ENCODE measurements around the gene GNAQ. TPM values are rescaled to one million over a fixed set of nuclear protein-coding genes. Genes with fewer than 3 reads are reported as not detected.

The GNAQ gene
- total and polyA plus RNA-seq, 2 donors (not counting 1 experiment from before 2014, with no cell fraction given), result 30.4 to 74.3 TPM

GRCh38 chr9:77981332-77981731, 50.3 kb downstream of the GNAQ start:
- Histone ChIP-seq H3K36me3 (ENCODE audit: control insufficient read depth, insufficient read depth, low read length) (no peaks in the 10 kb centered on the region), H3K79me2 (ENCODE audit: control insufficient read depth, insufficient read depth, low read length) (peaks cover 8% of the 10 kb centered on the region), H3K27me3 (ENCODE audit: control insufficient read depth, insufficient read depth, low read length) (no peaks in the 10 kb centered on the region), H3K27ac (ENCODE audit: insufficient read depth, low read length) (no peak overlapping the region), H4K20me1 (ENCODE audit: control insufficient read depth, extremely low read depth, insufficient read depth, low read length) (no peaks in the 10 kb centered on the region), H2AFZ (ENCODE audit: low read length) (no peak overlapping the region), H3K4me3 (replicated peaks in 1 of 4; ENCODE audit: control extremely low read depth in 1 of 4, insufficient read depth in 1 of 4, low read depth in 3 of 4, low read length in 4 of 4) (no peak overlapping the region), H3K4me2 (ENCODE audit: extremely low read depth, insufficient read depth, low read length) (peak overlapping the region; percentile 48), H3K9ac (ENCODE audit: insufficient read depth, low read length) (no peak overlapping the region), H3K4me1 (ENCODE audit: control insufficient read depth, extremely low read depth, insufficient read depth, low read length) (peaks cover 8% of the 10 kb centered on the region), H3K9me3 (ENCODE audit: control insufficient read depth, insufficient read depth, low read depth, low read length) (no peaks in the 10 kb centered on the region)
- peak; percentile 17 to 65 for DNase-seq (ENCODE audit: low read depth in 2 of 2)
- TF ChIP-seq EZH2 (IDR thresholded peaks at IDR 0.05; ENCODE audit: low read length, missing control alignments) (no peak), CTCF (conservative IDR thresholded peaks at IDR 0.05 in 1 of 2, IDR thresholded peaks at IDR 0.05 in 1 of 2; ENCODE audit: low read depth in 1 of 2, low read length in 2 of 2) (no peak)

- Histone ChIP-seq H3K36me3 (ENCODE audit: control insufficient read depth, insufficient read depth, low read length) (no peaks in the 10 kb centered on the region), H3K9me3 (ENCODE audit: control insufficient read depth, insufficient read depth, low read depth, low read length) (no peaks in the 10 kb centered on the region), H2AFZ (ENCODE audit: low read length) (no peak overlapping the region), H3K4me1 (ENCODE audit: control insufficient read depth, extremely low read depth, insufficient read depth, low read length) (peaks cover 8% of the 10 kb centered on the region), H3K27me3 (ENCODE audit: control insufficient read depth, insufficient read depth, low read length) (no peaks in the 10 kb centered on the region), H3K4me3 (replicated peaks in 1 of 4; ENCODE audit: control extremely low read depth in 1 of 4, insufficient read depth in 1 of 4, low read depth in 3 of 4, low read length in 4 of 4) (no peak overlapping the region), H3K27ac (ENCODE audit: insufficient read depth, low read length) (no peak overlapping the region), H3K79me2 (ENCODE audit: control insufficient read depth, insufficient read depth, low read length) (peaks cover 8% of the 10 kb centered on the region), H3K9ac (ENCODE audit: insufficient read depth, low read length) (no peak overlapping the region), H4K20me1 (ENCODE audit: control insufficient read depth, extremely low read depth, insufficient read depth, low read length) (no peaks in the 10 kb centered on the region), H3K4me2 (ENCODE audit: extremely low read depth, insufficient read depth, low read length) (no peak overlapping the region)
- TF ChIP-seq CTCF (conservative IDR thresholded peaks at IDR 0.05 in 1 of 2, IDR thresholded peaks at IDR 0.05 in 1 of 2; ENCODE audit: low read depth in 1 of 2, low read length in 2 of 2), result no peak
- TF ChIP-seq EZH2 (IDR thresholded peaks at IDR 0.05; ENCODE audit: low read length, missing control alignments), result no peak
- DNase-seq (ENCODE audit: low read depth in 2 of 2), result peak; percentile 64 to 67
These were observed 51.0 kb downstream of the GNAQ start for GRCh38 chr9:77980622-77981021.

- Histone ChIP-seq H3K9me3 (ENCODE audit: control insufficient read depth, insufficient read depth, low read depth, low read length) (no peaks in the 10 kb centered on the region), H3K79me2 (ENCODE audit: control insufficient read depth, insufficient read depth, low read length) (peaks cover 12% of the 10 kb centered on the region), H3K4me3 (replicated peaks in 1 of 4; ENCODE audit: control extremely low read depth in 1 of 4, insufficient read depth in 1 of 4, low read depth in 3 of 4, low read length in 4 of 4) (no peak overlapping the region), H3K27me3 (ENCODE audit: control insufficient read depth, insufficient read depth, low read length) (no peaks in the 10 kb centered on the region), H2AFZ (ENCODE audit: low read length) (no peak overlapping the region), H3K4me2 (ENCODE audit: extremely low read depth, insufficient read depth, low read length) (no peak overlapping the region), H4K20me1 (ENCODE audit: control insufficient read depth, extremely low read depth, insufficient read depth, low read length) (no peaks in the 10 kb centered on the region), H3K9ac (ENCODE audit: insufficient read depth, low read length) (no peak overlapping the region), H3K27ac (ENCODE audit: insufficient read depth, low read length) (no peak overlapping the region), H3K36me3 (ENCODE audit: control insufficient read depth, insufficient read depth, low read length) (no peaks in the 10 kb centered on the region), H3K4me1 (ENCODE audit: control insufficient read depth, extremely low read depth, insufficient read depth, low read length) (peaks cover 8% of the 10 kb centered on the region)
- TF ChIP-seq EZH2 (IDR thresholded peaks at IDR 0.05; ENCODE audit: low read length, missing control alignments) (no peak), CTCF (conservative IDR thresholded peaks at IDR 0.05 in 1 of 2, IDR thresholded peaks at IDR 0.05 in 1 of 2; ENCODE audit: low read depth in 1 of 2, low read length in 2 of 2) (no peak)
- DNase-seq (ENCODE audit: low read depth in 2 of 2), result no peak
These were observed 53.4 kb downstream of the GNAQ start for GRCh38 chr9:77978086-77978781.

Measured in fibroblast of lung (primary cell).